Measurements from ENCODE around the gene XRCC2. TPM values are rescaled to one million over a fixed set of nuclear protein-coding genes. Genes with fewer than 3 reads are reported as not detected.

The XRCC2 gene
- total and polyA plus RNA-seq, 2 of the 8 experiments (the other 6 are each of a cell fraction or from before 2014, with no cell fraction given): 14.6 to 34.0 TPM

GRCh38 chr7:152704796-152705384 is 28.9 kb upstream of the XRCC2 start:
- no peak overlapping the region for H2BK120ac ChIP-seq (replicated peaks; ENCODE audit: low read depth, low read length)
- WGBS, 2 experiments (ENCODE audit: extremely low coverage in 1 of 2, insufficient coverage in 1 of 2, insufficient read length in 1 of 2, insufficient replicate concordance in 2 of 2, low coverage in 1 of 2, low lambda C conversion rate in 2 of 2, missing lambda C conversion rate in 1 of 2): 86% methylated on average over 1 of the region's 1 CpG; no CpG with 5 or more reads in 1 of the 2 experiments
- no peak for TF ChIP-seq RNF2 (IDR thresholded peaks at IDR 0.05; ENCODE audit: borderline replicate concordance, low read depth, low read length, missing control alignments, poor library complexity, severe bottlenecking)
- TF ChIP-seq NRF1 (IDR thresholded peaks at IDR 0.05; ENCODE audit: low read depth, low read length): no peak
- no peak for TF ChIP-seq RXRA (IDR thresholded peaks at IDR 0.05; ENCODE audit: insufficient read depth, low read depth, low read length)
- TF ChIP-seq MAFK (IDR thresholded peaks at IDR 0.05; ENCODE audit: low read depth, low read length): no peak
- TF ChIP-seq HDAC2 (IDR thresholded peaks at IDR 0.05; ENCODE audit: borderline replicate concordance in 1 of 2, low read depth in 2 of 2, low read length in 2 of 2): no peak
- no peak for TF ChIP-seq JUN (IDR thresholded peaks at IDR 0.05; ENCODE audit: low read depth, low read length)
- TF ChIP-seq SP1 (IDR thresholded peaks at IDR 0.05; ENCODE audit: low read depth, low read length): no peak
- no peak for TF ChIP-seq SP4 (IDR thresholded peaks at IDR 0.05; ENCODE audit: low read length)
- no peak for TF ChIP-seq SIN3A (conservative IDR thresholded peaks at IDR 0.05 in 1 of 2, IDR thresholded peaks at IDR 0.05 in 1 of 2; ENCODE audit: low read depth in 1 of 2, low read length in 2 of 2)
- TF ChIP-seq E2F6 (IDR thresholded peaks at IDR 0.05): no peak
- no peak for TF ChIP-seq BCL11A (IDR thresholded peaks at IDR 0.05; ENCODE audit: low read depth in 2 of 2, low read length in 2 of 2)

More at GRCh38 chr7:152704796-152705384, 28.9 kb upstream of the XRCC2 start:
- Histone ChIP-seq H3K18ac (ENCODE audit: extremely low read depth, low read length) (no peak overlapping the region), H3K23me2 (ENCODE audit: low read depth, low read length) (no peaks in the 10 kb centered on the region), H3K4me1 (replicated peaks in 1 of 4; ENCODE audit: control insufficient read depth in 3 of 4, insufficient read depth in 4 of 4, low read length in 3 of 4) (no peaks in the 10 kb centered on the region; a peak in 2 of 7 replicates), H2BK20ac (ENCODE audit: low read length) (0 out of 2 replicates have a peak overlapping the region, but pooled peaks have one; percentile 87), H4K5ac (ENCODE audit: insufficient read length, low read depth, low read length) (no peak overlapping the region), H2AK5ac (ENCODE audit: low read depth, low read length) (no peak overlapping the region), H3K79me1 (ENCODE audit: low read depth, low read length) (no peaks in the 10 kb centered on the region), H3K27me3 (replicated peaks in 1 of 4; ENCODE audit: control insufficient read depth in 3 of 4, extremely low read depth in 1 of 4, insufficient read depth in 3 of 4, low read length in 3 of 4) (no peaks in the 10 kb centered on the region), H4K91ac (replicated peaks; ENCODE audit: insufficient read length, low read length) (no peak overlapping the region), H2BK5ac (ENCODE audit: low read depth, low read length) (no peak overlapping the region), H3K4me2 (ENCODE audit: insufficient read depth in 1 of 2, low read depth in 2 of 2, low read length in 2 of 2) (peak overlapping the region in 1 of 2 experiments; percentile 5; a peak in 1 of 4 replicates), H3K79me2 (ENCODE audit: control insufficient read depth in 1 of 2, insufficient read depth in 2 of 2, low read length in 2 of 2) (no peaks in the 10 kb centered on the region), H4K20me1 (replicated peaks in 1 of 2; ENCODE audit: control insufficient read depth in 1 of 2, insufficient read depth in 2 of 2, low read length in 2 of 2) (no peaks in the 10 kb centered on the region), H2AFZ (ENCODE audit: low read length) (peak overlapping the region; percentile 87; the same call in 1 of the 2 replicates), H2BK15ac (ENCODE audit: low read length) (no peak overlapping the region), H3K56ac (replicated peaks; ENCODE audit: insufficient read length, low read depth, low read length) (no peak overlapping the region), H4K8ac (ENCODE audit: extremely low read depth, insufficient read depth, low read length) (no peak overlapping the region), H2BK12ac (ENCODE audit: low read depth, low read length) (no peak overlapping the region), H3K4me3 (ENCODE audit: extremely low read depth in 1 of 4, insufficient read depth in 2 of 4, low read depth in 3 of 4, low read length in 4 of 4) (no peak overlapping the region), H3K14ac (ENCODE audit: insufficient read length) (no peak overlapping the region), H3K27ac (ENCODE audit: low read depth, low read length) (no peak overlapping the region), H3K9me3 (ENCODE audit: insufficient read depth in 2 of 2, low read depth in 1 of 2, low read length in 1 of 2) (no peaks in the 10 kb centered on the region), H3K23ac (ENCODE audit: insufficient read length) (no peak overlapping the region), H3K9ac (replicated peaks in 1 of 4; ENCODE audit: extremely low read depth in 1 of 4, low read depth in 3 of 4, low read length in 3 of 4) (no peak overlapping the region), H3K4ac (replicated peaks; ENCODE audit: insufficient read length, low read depth, low read length) (no peak overlapping the region), H3K36me3 (ENCODE audit: control insufficient read depth in 2 of 4, insufficient read depth in 4 of 4, low read length in 3 of 4) (no peaks in the 10 kb centered on the region)
- DNase-seq (ENCODE audit: low read depth in 1 of 2, low spot score in 2 of 2): no peak
- FAIRE-seq: no peak
- ChIA-PET CTCF (ENCODE audit: partially characterized antibody) (interaction anchor here (0.6 to 3.4 kb wide), 4 partner anchors 44 to 369 kb away, joined by 3 to 21 read pairs (median 8); no protein-coding TSS in a partner anchor), POLR2A (ENCODE audit: partially characterized antibody) (no interaction called here)

Data from H1 (cell line).